ENCODE data around the gene LCOR. TPM values are rescaled to one million over a fixed set of nuclear protein-coding genes. Genes with fewer than 3 reads are reported as not detected.
"Not testable (repeated sequence)": the region's sequence is repeated elsewhere in the genome, so short reads cannot be mapped to it uniquely, and the experiment has no call there.

Gene LCOR
- polyA plus RNA-seq, 1 donor from 2014 or later = 19.8 TPM

DNA sequence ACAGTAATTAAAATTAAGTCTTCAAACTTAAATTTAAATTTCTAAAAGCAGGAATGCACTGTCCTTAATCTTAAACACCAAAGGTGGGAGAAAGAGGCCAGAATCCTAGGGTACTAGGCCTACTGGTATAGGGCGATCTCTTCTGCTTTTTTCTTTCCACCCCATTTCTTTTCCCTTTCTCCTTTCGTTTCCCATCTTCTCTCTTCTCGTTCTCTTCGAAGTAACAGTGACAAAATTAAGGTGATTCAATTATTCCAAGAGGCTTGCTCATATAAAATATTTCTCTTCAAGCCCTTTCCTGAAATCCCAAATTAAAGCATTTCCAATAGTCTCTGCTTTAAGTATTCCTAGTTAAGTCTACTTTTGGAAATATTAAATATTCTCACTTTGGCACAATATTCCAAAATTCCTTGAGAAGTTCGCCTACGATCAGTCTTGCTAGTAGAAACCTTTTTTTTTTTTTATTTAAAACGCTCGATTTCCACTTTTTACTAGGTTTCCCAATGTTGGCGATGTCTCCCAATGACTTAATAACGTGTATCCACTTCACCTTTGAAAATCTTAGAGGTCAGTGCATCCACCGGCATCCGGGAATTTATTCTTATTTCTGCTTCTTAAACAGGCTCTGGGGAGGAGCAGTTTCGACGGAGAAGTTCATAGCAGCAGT, 765 bp upstream of the LCOR start:
- Mint-ChIP-seq H3K27me3 (no peaks in the 10 kb centered on the region), H3K4me1 (peaks cover 32 to 36% (median 34%) of the 10 kb centered on the region in 3 donors), H3K9me3 (no peaks in the 10 kb centered on the region), H3K4me3 (peak overlapping the region; percentile 80 to 96 (median 92)), H3K36me3 (no peaks in the 10 kb centered on the region), H3K27ac (peak overlapping the region; percentile 95 to 99 (median 96))

DNA sequence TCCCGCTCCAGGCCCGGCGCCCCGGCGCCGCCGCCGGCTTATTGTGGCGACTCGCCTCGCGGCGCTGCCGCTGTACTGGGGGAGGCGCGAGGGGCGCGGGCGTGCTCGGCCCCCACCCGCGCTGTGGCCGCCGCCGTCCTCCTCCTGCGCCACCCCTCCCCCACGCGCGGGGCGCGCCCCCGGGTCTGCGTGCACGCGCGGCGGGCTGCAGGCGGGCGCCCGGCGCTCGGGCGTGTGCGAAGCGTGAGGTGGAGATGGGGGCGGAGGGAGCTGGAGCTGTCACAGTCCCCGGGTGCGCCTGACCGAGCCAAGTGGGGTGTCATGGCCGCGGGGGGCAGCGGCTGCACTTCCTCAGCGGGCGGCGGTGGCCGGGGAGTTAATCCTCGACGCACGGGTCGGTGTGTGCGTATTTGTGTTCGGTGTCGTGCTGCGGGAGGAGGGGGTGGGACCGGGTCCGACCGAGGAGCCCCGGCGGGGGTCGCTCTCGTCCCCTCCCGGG, 672 bp downstream of the LCOR start:
- Mint-ChIP-seq H3K9me3 (no peaks in the 10 kb centered on the region), H3K4me3 (peak overlapping the region; percentile 87 to 94 (median 92)), H3K4me1 (peaks cover 40 to 44% (median 40%) of the 10 kb centered on the region in 3 donors), H3K27me3 (no peaks in the 10 kb centered on the region), H3K27ac (peak overlapping the region; percentile 93 to 99 (median 98)), H3K36me3 (no peaks in the 10 kb centered on the region)

DNA sequence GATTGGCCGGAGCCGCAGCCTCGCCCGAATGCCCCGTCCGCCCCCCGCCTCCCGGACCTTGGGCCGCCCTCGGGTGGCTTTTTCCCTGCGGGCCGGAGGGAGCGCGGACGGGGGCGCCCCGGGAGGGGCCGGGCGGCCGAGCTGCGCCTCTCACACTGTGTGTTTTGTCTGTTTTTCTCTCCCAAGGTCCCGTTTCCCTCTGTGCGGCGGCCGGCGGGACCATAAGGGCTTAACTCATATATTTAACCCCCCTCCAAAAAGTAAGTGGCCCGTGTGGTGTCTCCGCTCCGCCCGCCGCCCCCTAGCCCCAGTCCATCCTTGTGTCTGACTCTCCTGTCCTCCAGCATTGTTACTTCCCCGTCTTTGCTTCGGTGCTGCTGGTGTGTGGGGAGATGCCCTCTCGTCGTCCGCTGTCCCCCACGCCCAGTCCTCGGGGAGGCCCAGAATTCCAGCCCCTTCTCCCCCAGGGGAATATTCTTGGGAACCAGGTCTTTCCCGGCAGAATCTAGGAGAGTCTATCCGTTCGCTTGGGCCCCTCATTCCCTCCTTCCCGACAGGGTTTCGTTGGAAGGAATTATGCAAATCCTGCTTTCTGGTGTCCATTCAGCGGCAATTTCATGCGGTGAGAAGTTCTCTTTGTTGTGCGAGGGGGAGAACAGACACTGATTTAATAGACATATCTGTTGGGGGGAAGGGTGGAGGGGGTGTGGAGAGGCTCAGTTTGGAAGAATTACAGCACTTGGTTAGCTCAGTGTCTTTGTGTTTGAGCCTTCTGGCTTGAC, 1.3 kb downstream of the LCOR start:
- H3K4me1 Mint-ChIP-seq = peaks cover 43 to 51% (median 45%) of the 10 kb centered on the region in 3 donors
- H3K36me3 Mint-ChIP-seq = no peaks in the 10 kb centered on the region
- H3K27me3 Mint-ChIP-seq = no peaks in the 10 kb centered on the region
- no peaks in the 10 kb centered on the region for H3K9me3 Mint-ChIP-seq
- H3K27ac Mint-ChIP-seq = peak overlapping the region; percentile 98 to 99 (median 98)
- peak overlapping the region; percentile 89 to 97 (median 95) for H3K4me3 Mint-ChIP-seq

DNA sequence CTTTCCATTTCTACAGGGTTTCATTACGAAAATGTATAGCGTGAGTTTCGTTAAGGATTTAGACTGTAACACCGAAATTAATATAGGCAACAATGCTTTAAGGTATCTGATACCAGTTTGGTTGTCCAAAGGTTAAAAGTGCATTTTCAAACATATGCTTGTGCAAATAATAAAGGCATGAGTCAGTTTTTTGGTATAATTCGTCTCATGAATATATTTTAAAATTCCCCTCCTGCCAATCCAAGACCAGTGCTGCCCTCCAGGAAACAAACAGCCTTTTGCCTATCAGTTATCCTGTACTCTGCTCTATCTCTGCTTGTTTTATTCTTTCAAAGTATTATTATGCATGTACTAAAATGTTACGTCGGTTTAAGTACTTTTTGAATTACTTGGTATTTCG, 2.0 kb downstream of the LCOR start:
- Mint-ChIP-seq H3K4me1 (peaks cover 49 to 58% (median 52%) of the 10 kb centered on the region in 3 donors), H3K9me3 (no peaks in the 10 kb centered on the region), H3K36me3 (no peaks in the 10 kb centered on the region), H3K4me3 (peak overlapping the region; percentile 88 to 97 (median 92)), H3K27me3 (no peaks in the 10 kb centered on the region), H3K27ac (peak overlapping the region; percentile 98 to 99 (median 98))

DNA sequence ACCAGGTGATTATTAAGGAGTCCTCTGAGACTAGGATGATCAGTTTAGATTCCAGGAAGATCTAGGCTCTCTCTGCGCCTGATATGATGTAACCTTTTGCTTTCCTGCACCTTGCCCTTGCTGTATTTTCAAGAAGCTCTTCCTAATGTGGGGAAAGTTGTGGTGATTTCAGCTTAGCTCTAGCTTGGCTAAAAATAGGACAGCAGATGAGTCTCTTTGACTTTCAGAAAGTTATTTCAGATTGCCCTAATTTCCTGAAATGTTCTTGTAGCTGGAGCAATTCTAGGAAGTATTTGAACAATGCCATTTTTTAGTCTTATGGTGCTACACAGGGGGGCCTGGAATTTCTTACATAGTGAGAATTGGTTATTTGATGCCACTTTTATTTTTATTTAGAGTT, 3.8 kb downstream of the LCOR start:
- Mint-ChIP-seq H3K9me3 (no peaks in the 10 kb centered on the region), H3K4me1 (peaks cover 47 to 61% (median 54%) of the 10 kb centered on the region in 3 donors), H3K4me3 (peak overlapping the region; percentile 11 to 80 (median 32)), H3K27me3 (no peaks in the 10 kb centered on the region), H3K27ac (peak overlapping the region in 2 of 3 donors; percentile 47 to 99), H3K36me3 (no peaks in the 10 kb centered on the region)

DNA sequence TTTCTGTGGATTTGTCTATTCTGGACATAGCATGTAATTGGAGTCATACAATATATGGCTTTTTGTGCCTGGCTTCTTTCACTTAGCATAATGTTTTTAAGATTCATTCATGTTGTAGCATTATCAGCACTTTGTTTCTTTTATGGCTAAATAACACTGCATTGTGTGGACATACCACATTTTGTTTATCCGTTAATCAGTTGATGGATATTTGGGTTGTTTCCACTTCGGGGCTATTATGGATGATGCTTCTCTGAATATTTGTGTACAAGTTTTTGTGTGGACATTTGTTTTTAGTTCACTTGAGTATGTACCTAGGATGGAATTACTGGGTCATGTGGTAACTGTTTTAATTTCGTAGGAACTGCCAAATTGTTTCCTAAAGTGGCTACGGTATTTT, 6.4 kb downstream of the LCOR start:
- H3K36me3 Mint-ChIP-seq = peaks cover 3% of the 10 kb centered on the region
- H3K4me1 Mint-ChIP-seq = peaks cover 54 to 64% (median 60%) of the 10 kb centered on the region in 3 donors

DNA sequence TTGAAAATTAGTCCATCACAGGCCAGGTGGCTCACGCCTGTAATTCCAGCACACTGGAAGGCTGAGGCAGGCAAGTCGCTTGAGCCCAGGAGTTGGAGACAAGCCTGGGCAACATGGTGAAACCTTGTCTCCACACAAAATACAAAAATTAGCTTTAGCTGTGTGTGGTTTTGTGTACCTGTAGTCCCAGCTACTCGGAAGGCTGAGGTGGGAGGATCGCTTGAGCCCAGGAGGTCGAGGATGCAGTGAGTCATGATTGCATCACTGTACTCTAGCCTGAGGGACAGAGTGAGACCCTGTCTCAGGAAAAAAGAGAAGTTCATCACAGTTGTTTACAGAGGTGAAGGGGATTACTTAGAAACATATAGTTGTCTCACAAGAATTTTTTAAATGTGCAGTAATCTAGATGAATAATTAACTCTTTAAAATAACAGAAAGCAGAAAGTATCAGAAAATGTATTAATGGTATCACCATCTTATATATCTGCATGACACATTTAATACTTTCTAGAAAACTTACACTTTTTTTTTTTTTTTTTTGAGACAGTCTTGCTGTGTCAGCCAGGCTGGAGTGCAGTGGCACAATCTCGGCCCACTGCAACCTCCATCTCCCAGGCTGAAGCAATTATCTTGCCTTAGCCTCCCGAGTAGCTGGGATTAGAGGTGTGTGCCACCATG, 8.9 kb downstream of the LCOR start:
- Mint-ChIP-seq H3K4me1 (peaks cover 53 to 64% (median 58%) of the 10 kb centered on the region in 3 donors), H3K27ac (no peak overlapping the region), H3K36me3 (peaks cover 3% of the 10 kb centered on the region), H3K9me3 (no peaks in the 10 kb centered on the region), H3K4me3 (no peak overlapping the region), H3K27me3 (no peaks in the 10 kb centered on the region)

More for the DNA sequence above, 6.4 kb downstream of the LCOR start:
- Mint-ChIP-seq H3K9me3 (no peaks in the 10 kb centered on the region), H3K27ac (peak overlapping the region in 1 of 3 donors; percentile 78), H3K27me3 (no peaks in the 10 kb centered on the region), H3K4me3 (peak overlapping the region in 1 of 4 donors; percentile 41)

DNA sequence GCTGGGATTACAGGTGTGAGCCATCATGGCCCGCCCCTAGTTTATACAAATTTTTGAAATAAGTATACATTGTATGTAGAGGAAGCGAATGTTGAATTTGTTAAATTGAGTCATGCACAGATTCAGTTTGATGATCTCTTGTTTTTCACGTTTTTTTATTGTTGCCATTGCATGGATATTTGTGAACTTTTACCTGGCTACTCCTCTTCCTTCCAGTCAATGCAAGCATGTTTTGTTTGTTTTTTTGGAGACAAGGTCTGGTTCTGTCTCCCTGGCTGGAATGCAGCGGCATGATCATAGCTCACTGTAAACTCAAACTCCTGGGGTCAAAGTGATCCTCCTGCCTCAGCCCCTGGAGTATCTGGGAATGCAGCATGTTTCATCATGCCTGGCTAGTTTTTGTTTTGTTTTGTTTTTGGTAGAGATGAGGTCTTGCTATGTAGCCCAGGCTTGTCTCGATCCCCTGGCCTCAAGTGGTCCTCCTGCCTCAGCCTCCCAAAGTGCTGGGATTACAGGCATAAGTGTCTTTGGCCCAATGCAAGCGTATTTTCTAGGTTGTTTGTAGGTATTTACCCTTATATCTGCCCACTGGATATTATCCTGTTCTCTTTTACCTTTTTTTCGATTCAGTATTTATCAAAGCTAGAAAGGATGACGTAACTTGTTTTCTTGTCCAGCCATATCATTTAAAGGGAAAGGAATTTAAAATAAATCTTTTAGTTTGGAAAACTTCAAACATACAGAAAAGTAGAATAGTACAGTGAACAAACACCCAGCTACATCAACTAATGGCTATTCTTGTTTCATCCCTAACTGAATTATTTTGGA, 11.0 kb downstream of the LCOR start:
- peak overlapping the region in 1 of 4 donors; percentile 78 for H3K4me3 Mint-ChIP-seq

DNA sequence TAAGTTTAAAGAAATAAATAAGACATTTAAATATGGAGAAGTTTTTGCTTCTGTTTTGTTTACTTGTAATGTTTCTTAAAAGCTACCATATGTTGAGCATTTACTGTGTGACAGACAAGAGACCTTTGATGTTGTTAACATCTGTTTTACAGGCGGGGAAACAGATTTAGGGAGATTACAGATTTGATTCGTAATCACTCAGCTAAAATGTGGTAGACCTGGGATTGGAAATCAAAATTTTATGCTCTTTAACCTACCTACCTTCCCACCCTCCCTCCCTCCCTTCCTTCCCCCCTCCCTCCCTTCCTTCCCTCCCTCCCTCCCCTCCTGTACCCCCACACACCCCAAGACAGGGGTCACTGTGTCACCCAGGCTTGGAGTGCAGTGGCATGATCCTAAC, 11.7 kb downstream of the LCOR start:
- H3K36me3 Mint-ChIP-seq = peaks cover 9% of the 10 kb centered on the region
- H3K4me3 Mint-ChIP-seq = no peak overlapping the region
- H3K27ac Mint-ChIP-seq = peak overlapping the region in 1 of 3 donors; percentile 41
- no peaks in the 10 kb centered on the region for H3K9me3 Mint-ChIP-seq
- H3K27me3 Mint-ChIP-seq = no peaks in the 10 kb centered on the region
- H3K4me1 Mint-ChIP-seq = peaks cover 45 to 55% (median 48%) of the 10 kb centered on the region in 3 donors

More for the DNA sequence above, 11.0 kb downstream of the LCOR start:
- H3K27ac Mint-ChIP-seq = no peak overlapping the region
- H3K27me3 Mint-ChIP-seq = no peaks in the 10 kb centered on the region
- H3K36me3 Mint-ChIP-seq = peaks cover 9% of the 10 kb centered on the region
- H3K9me3 Mint-ChIP-seq = no peaks in the 10 kb centered on the region
- peaks cover 51 to 62% (median 54%) of the 10 kb centered on the region in 3 donors for H3K4me1 Mint-ChIP-seq

DNA sequence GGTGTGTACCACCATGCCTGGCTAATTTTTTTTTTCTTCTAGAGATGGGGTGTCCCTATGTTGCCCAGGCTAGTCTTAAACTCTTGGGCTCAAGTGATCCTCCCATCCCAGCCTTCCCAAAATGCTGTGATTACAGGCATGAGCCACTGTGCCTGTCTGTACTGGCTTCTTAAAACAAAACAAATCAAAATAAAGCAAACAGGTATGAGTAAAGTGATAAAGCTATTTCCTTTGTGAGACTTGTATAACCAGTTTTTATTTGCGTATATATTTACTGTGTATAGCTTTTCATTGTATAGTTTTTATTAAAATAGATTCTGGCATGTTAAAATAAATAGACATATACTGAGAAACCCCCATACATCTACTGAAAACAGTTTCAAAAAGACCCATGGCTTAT, 14.3 kb downstream of the LCOR start:
- H3K36me3 Mint-ChIP-seq = peaks cover 11% of the 10 kb centered on the region
- peaks cover 44 to 49% (median 47%) of the 10 kb centered on the region in 3 donors for H3K4me1 Mint-ChIP-seq
- H3K9me3 Mint-ChIP-seq = no peaks in the 10 kb centered on the region
- H3K27me3 Mint-ChIP-seq = no peaks in the 10 kb centered on the region
- no peak overlapping the region for H3K4me3 Mint-ChIP-seq
- no peak overlapping the region for H3K27ac Mint-ChIP-seq

DNA sequence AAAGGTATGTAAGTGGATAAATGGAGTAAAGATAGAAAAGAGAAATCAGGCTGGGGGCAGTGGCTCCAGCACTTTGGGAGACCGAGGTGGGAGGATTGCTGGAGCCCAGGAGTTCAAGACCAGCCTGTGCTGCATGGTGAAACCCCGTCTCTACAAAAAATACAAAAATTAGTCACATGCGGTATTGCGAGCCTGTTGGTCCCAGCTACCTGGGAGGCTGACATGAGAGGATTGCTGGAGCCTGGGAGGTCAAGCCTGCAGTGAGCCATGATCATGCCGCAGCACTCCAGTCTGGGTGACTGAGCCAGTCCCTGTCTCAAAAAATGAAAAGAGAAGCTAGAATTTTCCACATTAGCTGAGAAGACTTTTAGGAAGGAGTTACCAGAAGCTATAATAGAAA, 14.8 kb downstream of the LCOR start:
- no peak overlapping the region for H3K27ac Mint-ChIP-seq
- H3K27me3 Mint-ChIP-seq = no peaks in the 10 kb centered on the region
- peaks cover 43 to 50% (median 45%) of the 10 kb centered on the region in 3 donors for H3K4me1 Mint-ChIP-seq
- H3K4me3 Mint-ChIP-seq = no peak overlapping the region
- peaks cover 11% of the 10 kb centered on the region for H3K36me3 Mint-ChIP-seq
- no peaks in the 10 kb centered on the region for H3K9me3 Mint-ChIP-seq

DNA sequence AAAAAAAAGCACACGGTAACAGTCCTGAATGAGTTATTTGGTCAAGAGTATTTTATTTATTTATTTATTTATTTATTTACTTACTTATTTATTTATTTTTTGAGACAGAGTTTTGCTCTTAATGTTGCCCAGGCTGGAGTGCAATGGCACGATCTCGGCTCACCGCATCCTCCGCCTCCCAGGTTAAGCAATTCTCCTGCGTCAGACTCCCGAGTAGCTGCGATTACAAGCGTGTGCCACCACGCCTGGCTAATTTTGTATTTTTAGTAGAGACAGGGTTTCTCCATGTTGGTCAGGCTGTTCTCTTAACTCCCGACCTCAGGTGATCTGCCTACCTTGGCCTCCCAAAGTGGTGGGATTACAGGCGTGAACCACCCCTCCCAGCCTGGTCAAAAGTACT, 15.3 kb downstream of the LCOR start:
- Mint-ChIP-seq H3K4me1 (peaks cover 43 to 50% (median 45%) of the 10 kb centered on the region in 3 donors), H3K36me3 (peaks cover 11% of the 10 kb centered on the region), H3K27ac (peak overlapping the region in 2 of 3 donors; percentile 70 to 76)
- H3K4me3 Mint-ChIP-seq, H3K27me3 Mint-ChIP-seq, H3K9me3 Mint-ChIP-seq: not testable (repeated sequence)

DNA sequence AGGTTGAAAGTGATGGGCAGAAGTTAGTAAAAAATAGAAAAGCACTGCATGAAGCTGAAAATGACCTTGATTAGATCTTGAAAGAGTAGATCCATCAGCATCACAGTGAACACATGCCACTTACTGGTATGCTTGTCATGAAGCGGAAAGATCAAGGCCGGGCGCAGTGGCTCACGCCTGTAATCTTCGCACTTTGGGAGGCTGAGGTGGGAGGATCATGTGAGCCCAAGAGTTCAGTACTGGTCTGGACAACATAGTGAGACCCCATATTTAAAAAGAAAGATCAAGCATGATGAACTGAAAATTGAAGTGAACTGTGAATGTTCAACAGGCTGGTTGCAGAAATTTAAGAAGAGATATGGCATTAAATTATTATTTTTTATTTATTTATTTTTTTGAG, 18.0 kb downstream of the LCOR start:
- Mint-ChIP-seq H3K27me3 (no peaks in the 10 kb centered on the region), H3K9me3 (no peaks in the 10 kb centered on the region), H3K27ac (peak overlapping the region in 1 of 3 donors; percentile 36), H3K36me3 (peaks cover 8% of the 10 kb centered on the region), H3K4me1 (peaks cover 23 to 37% (median 30%) of the 10 kb centered on the region in 3 donors), H3K4me3 (no peak overlapping the region)

DNA sequence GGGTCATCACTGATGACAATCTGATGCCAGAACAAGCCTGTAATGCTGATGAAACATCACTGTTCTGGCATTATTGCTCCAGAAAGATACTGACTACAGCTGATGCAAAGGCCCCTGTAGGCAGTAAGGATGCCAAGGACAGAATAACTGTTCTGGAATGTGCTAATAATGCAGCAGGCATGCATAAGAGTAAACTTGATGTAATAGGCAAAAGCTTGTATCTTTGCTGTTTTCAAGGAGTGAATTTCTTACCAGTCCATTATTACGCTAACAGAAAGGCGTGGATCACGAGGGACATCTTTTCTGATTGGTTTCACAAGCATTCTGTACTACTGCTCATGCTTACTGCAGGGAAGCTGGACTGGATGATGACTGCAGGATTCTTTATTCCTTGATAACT, 18.7 kb downstream of the LCOR start:
- Mint-ChIP-seq H3K36me3 (peaks cover 8% of the 10 kb centered on the region), H3K27ac (no peak overlapping the region), H3K4me3 (no peak overlapping the region), H3K27me3 (no peaks in the 10 kb centered on the region), H3K9me3 (no peaks in the 10 kb centered on the region), H3K4me1 (peaks cover 21 to 37% (median 29%) of the 10 kb centered on the region in 3 donors)

Data from IgD-negative memory B cell (primary cell).